K562 (cell line): Measurements from ENCODE around the gene MEF2C. TPM values are rescaled to one million over a fixed set of nuclear protein-coding genes. Genes with fewer than 3 reads are reported as not detected.

Experiments
- CEBPB ChIP-seq: fragments of 450-650 bp; IDR thresholded peaks from 2 replicates; pipeline ENCODE4 v1.6.1; 2016; ENCODE audit warnings: missing genetic modification characterization, missing compliant biosample characterization
- DDX20 ChIP-seq: fragments of 450-650 bp; IDR thresholded peaks from 2 replicates; pipeline ENCODE4 v1.6.1; 2016; ENCODE audit warnings: missing genetic modification characterization, low read depth, mild to moderate bottlenecking, missing compliant biosample characterization, moderate library complexity
- DIDO1 ChIP-seq: fragments of 450-650 bp; IDR thresholded peaks from 2 replicates; pipeline ENCODE4 v1.6.1; 2016; ENCODE audit warnings: low read depth, missing biosample characterization, missing genetic modification characterization
- GTF2A2 ChIP-seq: IDR thresholded peaks from 2 replicates; pipeline ENCODE4 v1.6.1; 2016; ENCODE audit warnings: mild to moderate bottlenecking, missing genetic modification characterization, missing compliant biosample characterization
- L3MBTL2 ChIP-seq: fragments of 450-650 bp; IDR thresholded peaks from 2 replicates; pipeline ENCODE4 v1.6.1; 2016; ENCODE audit warnings: mild to moderate bottlenecking, moderate library complexity
- NFE2L1 ChIP-seq: fragments of 450-650 bp; IDR thresholded peaks from 2 replicates; pipeline ENCODE4 v1.6.1; 2016; ENCODE audit warnings: missing genetic modification characterization, low read depth, mild to moderate bottlenecking, missing compliant biosample characterization, moderate library complexity, borderline replicate concordance
- SREBF1 ChIP-seq: fragments of 150-350 bp; IDR thresholded peaks from 2 replicates; pipeline ENCODE4 v1.6.1; 2014; ENCODE audit warnings: antibody characterized with exemption, low read depth, low read length, borderline replicate concordance
- XRCC3 ChIP-seq: fragments of 450-650 bp; IDR thresholded peaks from 2 replicates; pipeline ENCODE4 v1.6.1; 2017; ENCODE audit warnings: mild to moderate bottlenecking, moderate library complexity
- ZNF174 ChIP-seq: fragments of 250-450 bp; sonication (Bioruptor Pico); IDR thresholded peaks from 2 replicates; pipeline ENCODE4 v1.4.0; 2020; ENCODE audit warnings: mild to moderate bottlenecking
- ZNF431 ChIP-seq: sonication (generic); formaldehyde crosslinking; IDR thresholded peaks from 2 replicates; pipeline ENCODE4 v1.8.0; 2022; ENCODE audit warnings: mild to moderate bottlenecking, missing genetic modification reagents
- polyA plus RNA-seq, 8 experiments: library from polyadenylated mRNA; depleted of rRNA in 4 of 8; stranded (reverse) in 5 of 8; unstranded in 3 of 8; fragments of >200 nt; fragmentation: Nextera tagmentation in 2 of 8; fragmentation: Illumina TruSeq in 1 of 8; extraction: Ambion mirVana in 2 of 8; extraction: Trizol in 1 of 8; gene quantifications; 2 replicates each; pipeline versions ENCODE4 v1.2.1 to v1.2.3, GENCODE V29; 2011 to 2014; ENCODE audit warnings: inconsistent platforms in 1 of 8, missing spikeins in 1 of 8
- total RNA-seq, 7 experiments: library from RNA; depleted of rRNA in 6 of 7; stranded (reverse); fragments of >200 nt in 6 of 7; fragmentation: Illumina TruSeq in 2 of 7; extraction: Trizol in 2 of 7; gene quantifications; 2 replicates each; pipeline versions ENCODE4 v1.2.1 to v1.2.3, GENCODE V29; 2011 to 2021; ENCODE audit warnings: low replicate concordance in 1 of 7
- TF ChIP-seq, protein P1 (sequence below): fragments of 250-450 bp; sonication (Bioruptor Pico); IDR thresholded peaks from 2 replicates; pipeline ENCODE4 v1.4.0; 2020; ENCODE audit warnings: mild to moderate bottlenecking, moderate library complexity, borderline replicate concordance
- TF ChIP-seq, protein P2 (sequence below): sonication (generic); formaldehyde crosslinking; IDR thresholded peaks from 2 replicates; pipeline ENCODE4 v1.4.0; 2020; ENCODE audit warnings: mild to moderate bottlenecking, missing genetic modification reagents
- TF ChIP-seq, protein P3 (sequence below): fragments of 450-650 bp; conservative IDR thresholded peaks from 2 replicates; pipeline ENCODE4 v1.6.1; 2016; ENCODE audit warnings: missing genetic modification characterization, low read depth, mild to moderate bottlenecking, missing compliant biosample characterization, moderate library complexity
- TF ChIP-seq, protein P4 (sequence below), 2 experiments: IDR thresholded peaks in 1 of 2; conservative IDR thresholded peaks in 1 of 2; 2 replicates each; pipeline ENCODE4 v1.6.1; 2016; ENCODE audit warnings: low read depth in 2 of 2, mild to moderate bottlenecking in 1 of 2, missing compliant biosample characterization in 1 of 2, missing genetic modification characterization in 1 of 2, moderate library complexity in 1 of 2
- TF ChIP-seq, protein P5 (sequence below): fragments of 200-800 bp; sonication (Bioruptor generic); IDR thresholded peaks from 2 replicates; pipeline ENCODE4 v1.6.1; 2017; ENCODE audit warnings: missing genetic modification characterization, missing compliant biosample characterization

The MEF2C gene
- total and polyA plus RNA-seq, 9 of the 15 experiments (the other 6 are each of a cell fraction or from before 2014, with no cell fraction given): 25.1 to 67.8 (median 58.3) TPM

GRCh38 chr5:88883836-88884607, 1.0 kb upstream of the MEF2C start (continued):
- TF ChIP-seq, protein P1, sequence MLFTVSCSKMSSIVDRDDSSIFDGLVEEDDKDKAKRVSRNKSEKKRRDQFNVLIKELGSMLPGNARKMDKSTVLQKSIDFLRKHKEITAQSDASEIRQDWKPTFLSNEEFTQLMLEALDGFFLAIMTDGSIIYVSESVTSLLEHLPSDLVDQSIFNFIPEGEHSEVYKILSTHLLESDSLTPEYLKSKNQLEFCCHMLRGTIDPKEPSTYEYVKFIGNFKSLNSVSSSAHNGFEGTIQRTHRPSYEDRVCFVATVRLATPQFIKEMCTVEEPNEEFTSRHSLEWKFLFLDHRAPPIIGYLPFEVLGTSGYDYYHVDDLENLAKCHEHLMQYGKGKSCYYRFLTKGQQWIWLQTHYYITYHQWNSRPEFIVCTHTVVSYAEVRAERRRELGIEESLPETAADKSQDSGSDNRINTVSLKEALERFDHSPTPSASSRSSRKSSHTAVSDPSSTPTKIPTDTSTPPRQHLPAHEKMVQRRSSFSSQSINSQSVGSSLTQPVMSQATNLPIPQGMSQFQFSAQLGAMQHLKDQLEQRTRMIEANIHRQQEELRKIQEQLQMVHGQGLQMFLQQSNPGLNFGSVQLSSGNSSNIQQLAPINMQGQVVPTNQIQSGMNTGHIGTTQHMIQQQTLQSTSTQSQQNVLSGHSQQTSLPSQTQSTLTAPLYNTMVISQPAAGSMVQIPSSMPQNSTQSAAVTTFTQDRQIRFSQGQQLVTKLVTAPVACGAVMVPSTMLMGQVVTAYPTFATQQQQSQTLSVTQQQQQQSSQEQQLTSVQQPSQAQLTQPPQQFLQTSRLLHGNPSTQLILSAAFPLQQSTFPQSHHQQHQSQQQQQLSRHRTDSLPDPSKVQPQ (CRISPR knock-in tag): no peak
- TF ChIP-seq, protein P2, sequence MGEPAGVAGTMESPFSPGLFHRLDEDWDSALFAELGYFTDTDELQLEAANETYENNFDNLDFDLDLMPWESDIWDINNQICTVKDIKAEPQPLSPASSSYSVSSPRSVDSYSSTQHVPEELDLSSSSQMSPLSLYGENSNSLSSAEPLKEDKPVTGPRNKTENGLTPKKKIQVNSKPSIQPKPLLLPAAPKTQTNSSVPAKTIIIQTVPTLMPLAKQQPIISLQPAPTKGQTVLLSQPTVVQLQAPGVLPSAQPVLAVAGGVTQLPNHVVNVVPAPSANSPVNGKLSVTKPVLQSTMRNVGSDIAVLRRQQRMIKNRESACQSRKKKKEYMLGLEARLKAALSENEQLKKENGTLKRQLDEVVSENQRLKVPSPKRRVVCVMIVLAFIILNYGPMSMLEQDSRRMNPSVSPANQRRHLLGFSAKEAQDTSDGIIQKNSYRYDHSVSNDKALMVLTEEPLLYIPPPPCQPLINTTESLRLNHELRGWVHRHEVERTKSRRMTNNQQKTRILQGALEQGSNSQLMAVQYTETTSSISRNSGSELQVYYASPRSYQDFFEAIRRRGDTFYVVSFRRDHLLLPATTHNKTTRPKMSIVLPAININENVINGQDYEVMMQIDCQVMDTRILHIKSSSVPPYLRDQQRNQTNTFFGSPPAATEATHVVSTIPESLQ: 0 out of 2 replicates have a peak, but pooled peaks have one; percentile 82
- TF ChIP-seq DDX20: no peak
- no peak for TF ChIP-seq GTF2A2 (tag)
- TF ChIP-seq NFE2L1 (tag): no peak
- TF ChIP-seq ZNF174: no peak
- TF ChIP-seq DIDO1 (tag): no peak
- TF ChIP-seq, protein P3, sequence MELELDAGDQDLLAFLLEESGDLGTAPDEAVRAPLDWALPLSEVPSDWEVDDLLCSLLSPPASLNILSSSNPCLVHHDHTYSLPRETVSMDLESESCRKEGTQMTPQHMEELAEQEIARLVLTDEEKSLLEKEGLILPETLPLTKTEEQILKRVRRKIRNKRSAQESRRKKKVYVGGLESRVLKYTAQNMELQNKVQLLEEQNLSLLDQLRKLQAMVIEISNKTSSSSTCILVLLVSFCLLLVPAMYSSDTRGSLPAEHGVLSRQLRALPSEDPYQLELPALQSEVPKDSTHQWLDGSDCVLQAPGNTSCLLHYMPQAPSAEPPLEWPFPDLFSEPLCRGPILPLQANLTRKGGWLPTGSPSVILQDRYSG (tag): no peak
- TF ChIP-seq, protein P4, sequence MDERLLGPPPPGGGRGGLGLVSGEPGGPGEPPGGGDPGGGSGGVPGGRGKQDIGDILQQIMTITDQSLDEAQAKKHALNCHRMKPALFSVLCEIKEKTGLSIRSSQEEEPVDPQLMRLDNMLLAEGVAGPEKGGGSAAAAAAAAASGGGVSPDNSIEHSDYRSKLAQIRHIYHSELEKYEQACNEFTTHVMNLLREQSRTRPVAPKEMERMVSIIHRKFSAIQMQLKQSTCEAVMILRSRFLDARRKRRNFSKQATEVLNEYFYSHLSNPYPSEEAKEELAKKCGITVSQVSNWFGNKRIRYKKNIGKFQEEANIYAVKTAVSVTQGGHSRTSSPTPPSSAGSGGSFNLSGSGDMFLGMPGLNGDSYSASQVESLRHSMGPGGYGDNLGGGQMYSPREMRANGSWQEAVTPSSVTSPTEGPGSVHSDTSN (CRISPR knock-in tag; IDR thresholded peaks at IDR 0.05; ENCODE audit: low read depth): no peak
- TF ChIP-seq, protein P4 (tag; conservative IDR thresholded peaks at IDR 0.05; ENCODE audit: low read depth): 0 out of 2 replicates have a peak, but pooled peaks have one; percentile 7
- TF ChIP-seq, protein P5, sequence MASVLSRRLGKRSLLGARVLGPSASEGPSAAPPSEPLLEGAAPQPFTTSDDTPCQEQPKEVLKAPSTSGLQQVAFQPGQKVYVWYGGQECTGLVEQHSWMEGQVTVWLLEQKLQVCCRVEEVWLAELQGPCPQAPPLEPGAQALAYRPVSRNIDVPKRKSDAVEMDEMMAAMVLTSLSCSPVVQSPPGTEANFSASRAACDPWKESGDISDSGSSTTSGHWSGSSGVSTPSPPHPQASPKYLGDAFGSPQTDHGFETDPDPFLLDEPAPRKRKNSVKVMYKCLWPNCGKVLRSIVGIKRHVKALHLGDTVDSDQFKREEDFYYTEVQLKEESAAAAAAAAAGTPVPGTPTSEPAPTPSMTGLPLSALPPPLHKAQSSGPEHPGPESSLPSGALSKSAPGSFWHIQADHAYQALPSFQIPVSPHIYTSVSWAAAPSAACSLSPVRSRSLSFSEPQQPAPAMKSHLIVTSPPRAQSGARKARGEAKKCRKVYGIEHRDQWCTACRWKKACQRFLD (CRISPR knock-in tag): peak; percentile 46; the same call in 1 of the 2 replicates
- TF ChIP-seq ZNF431 (CRISPR knock-in tag): 0 out of 2 replicates have a peak, but pooled peaks have one; percentile 32
- TF ChIP-seq XRCC3: no peak
- TF ChIP-seq SREBF1: no peak
- peak; percentile 83 for TF ChIP-seq L3MBTL2
- TF ChIP-seq CEBPB (tag): peak; percentile 19; the same call in 1 of the 2 replicates
